Loucy (cell line): Measurements from ENCODE around the gene PDXK.

ENCODE experiments used
- H2AFZ ChIP-seq: fragments of 200-600 bp; sonication (generic); 2 replicates; pipeline ENCODE4 v1.6.0; 2016; ENCODE audit warnings: antibody characterized with exemption, mild to moderate bottlenecking, low read length, moderate library complexity
- H3F3A ChIP-seq: fragments of 200-600 bp; 2 replicates; pipeline ENCODE4 v1.6.0; 2016; ENCODE audit warnings: antibody characterized with exemption, low read depth, mild to moderate bottlenecking
- H3K27me3 ChIP-seq: fragments of 200-600 bp; sonication (generic); 2 replicates; pipeline ENCODE4 v1.6.1; 2014; ENCODE audit warnings: low read length, mild to moderate bottlenecking; ENCODE audit not compliant: insufficient read depth, poor library complexity, severe bottlenecking
- H3K36me3 ChIP-seq: fragments of 200-600 bp; sonication (generic); 2 replicates; pipeline ENCODE4 v1.6.1; 2016; ENCODE audit warnings: low read length; ENCODE audit not compliant: insufficient read depth
- H3K4me1 ChIP-seq: fragments of 200-600 bp; sonication (generic); 2 replicates; pipeline ENCODE4 v1.5.1; 2014; ENCODE audit warnings: low read length, mild to moderate bottlenecking; ENCODE audit not compliant: insufficient read depth, poor library complexity, severe bottlenecking
- H3K4me2 ChIP-seq: fragments of 200-600 bp; sonication (generic); 2 replicates; pipeline ENCODE4 v1.6.0; 2014; ENCODE audit warnings: antibody characterized with exemption, low read length, low read depth, mild to moderate bottlenecking; ENCODE audit not compliant: poor library complexity, severe bottlenecking
- H3K4me3 ChIP-seq: fragments of 200-600 bp; sonication (generic); 2 replicates; pipeline ENCODE4 v1.5.1; 2014; ENCODE audit warnings: low read length, mild to moderate bottlenecking, mixed read lengths; ENCODE audit not compliant: poor library complexity, severe bottlenecking
- H3K79me2 ChIP-seq: fragments of 200-600 bp; sonication (generic); 2 replicates; pipeline ENCODE4 v1.6.1; 2014; ENCODE audit warnings: low read length; ENCODE audit not compliant: insufficient read depth
- H3K9ac ChIP-seq: fragments of 200-600 bp; sonication (generic); 2 replicates; pipeline ENCODE4 v1.6.0; 2014; ENCODE audit warnings: mild to moderate bottlenecking, low read depth, low read length, moderate library complexity; ENCODE audit not compliant: poor library complexity, severe bottlenecking
- H3K9me2 ChIP-seq: fragments of 200-600 bp; sonication (generic); replicated peaks from 2 replicates; pipeline ENCODE4 v1.6.1; 2016; ENCODE audit warnings: low read depth, low read length, mixed read lengths
- H3K9me3 ChIP-seq: fragments of 200-600 bp; sonication (generic); 2 replicates; pipeline ENCODE4 v1.6.1; 2014; ENCODE audit warnings: mild to moderate bottlenecking, antibody characterized with exemption, low read length, low read depth; ENCODE audit not compliant: insufficient read depth
- H4K20me1 ChIP-seq: fragments of 200-600 bp; sonication (generic); 2 replicates; pipeline ENCODE4 v1.6.0; 2014; ENCODE audit warnings: antibody characterized with exemption, low read length, mild to moderate bottlenecking; ENCODE audit not compliant: insufficient read depth, poor library complexity, severe bottlenecking
- EZH2phosphoT487 ChIP-seq: fragments of 200-600 bp; IDR thresholded peaks from 2 replicates; pipeline ENCODE4 v1.6.1; 2018; ENCODE audit warnings: antibody characterized with exemption, mild to moderate bottlenecking, moderate library complexity, borderline replicate concordance
- TF ChIP-seq, protein P1 (sequence below): fragments of 200-600 bp; sonication (generic); conservative IDR thresholded peaks from 2 replicates; pipeline ENCODE4 v1.5.1; 2014; ENCODE audit warnings: mild to moderate bottlenecking, antibody characterized with exemption, low read length

PDXK gene

DNA sequence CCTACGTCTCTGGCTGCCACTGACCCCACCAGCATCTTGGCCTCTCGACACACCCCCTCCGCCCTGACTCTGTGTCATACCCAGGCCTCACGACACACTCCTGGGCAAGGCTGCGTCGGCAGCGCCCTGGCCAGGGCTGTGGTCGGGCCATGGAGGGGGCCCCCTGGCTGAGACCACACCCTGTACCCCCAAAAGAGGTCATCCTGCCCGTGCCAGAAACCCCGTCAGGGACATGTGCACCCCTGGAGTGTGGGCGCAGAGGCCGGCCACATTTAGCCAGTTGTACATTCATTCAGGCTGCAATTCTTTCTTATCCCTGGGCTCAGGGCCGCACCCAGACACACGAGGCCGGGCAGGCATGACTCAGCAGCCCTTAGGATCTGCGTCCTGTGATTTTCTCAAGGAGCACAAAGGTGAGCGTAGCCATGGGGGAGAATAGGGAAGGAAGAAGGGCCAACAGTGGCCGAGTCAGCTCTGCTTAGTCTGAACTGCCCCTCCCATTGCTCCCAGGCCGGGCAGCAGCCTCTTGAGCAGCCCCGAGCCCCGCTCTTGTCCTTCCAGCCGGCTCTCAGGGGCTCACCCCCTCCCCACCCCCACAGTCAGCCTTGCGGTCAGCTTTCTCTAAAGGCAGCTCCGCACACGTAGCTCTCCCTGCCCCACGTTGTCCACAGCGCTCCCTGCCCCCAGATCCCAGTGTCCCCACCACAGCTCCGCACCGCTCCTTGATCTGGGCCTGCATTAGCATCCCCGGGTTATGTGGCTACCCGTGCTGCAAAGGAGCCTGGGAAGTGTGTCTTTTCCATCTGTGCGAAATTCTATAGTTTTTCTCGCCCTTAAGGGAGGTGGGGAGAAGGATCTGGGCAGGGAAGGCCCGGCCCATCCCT is 49.3 kb downstream of the PDXK start:
- no peaks in the 10 kb centered on the region for H3F3A ChIP-seq
- H3K9me2 ChIP-seq, result no peaks in the 10 kb centered on the region
- H3K9ac ChIP-seq, result no peak overlapping the region
- no peaks in the 10 kb centered on the region for H3K4me1 ChIP-seq
- no peaks in the 10 kb centered on the region for H3K9me3 ChIP-seq
- H3K27me3 ChIP-seq, result no peaks in the 10 kb centered on the region
- no peaks in the 10 kb centered on the region for H4K20me1 ChIP-seq
- no peak overlapping the region for H3K4me2 ChIP-seq
- peaks cover 2% of the 10 kb centered on the region; the same call in 1 of the 2 replicates for H3K79me2 ChIP-seq
- no peak overlapping the region for H2AFZ ChIP-seq
- TF ChIP-seq EZH2phosphoT487, result no peak
- TF ChIP-seq, protein P1, sequence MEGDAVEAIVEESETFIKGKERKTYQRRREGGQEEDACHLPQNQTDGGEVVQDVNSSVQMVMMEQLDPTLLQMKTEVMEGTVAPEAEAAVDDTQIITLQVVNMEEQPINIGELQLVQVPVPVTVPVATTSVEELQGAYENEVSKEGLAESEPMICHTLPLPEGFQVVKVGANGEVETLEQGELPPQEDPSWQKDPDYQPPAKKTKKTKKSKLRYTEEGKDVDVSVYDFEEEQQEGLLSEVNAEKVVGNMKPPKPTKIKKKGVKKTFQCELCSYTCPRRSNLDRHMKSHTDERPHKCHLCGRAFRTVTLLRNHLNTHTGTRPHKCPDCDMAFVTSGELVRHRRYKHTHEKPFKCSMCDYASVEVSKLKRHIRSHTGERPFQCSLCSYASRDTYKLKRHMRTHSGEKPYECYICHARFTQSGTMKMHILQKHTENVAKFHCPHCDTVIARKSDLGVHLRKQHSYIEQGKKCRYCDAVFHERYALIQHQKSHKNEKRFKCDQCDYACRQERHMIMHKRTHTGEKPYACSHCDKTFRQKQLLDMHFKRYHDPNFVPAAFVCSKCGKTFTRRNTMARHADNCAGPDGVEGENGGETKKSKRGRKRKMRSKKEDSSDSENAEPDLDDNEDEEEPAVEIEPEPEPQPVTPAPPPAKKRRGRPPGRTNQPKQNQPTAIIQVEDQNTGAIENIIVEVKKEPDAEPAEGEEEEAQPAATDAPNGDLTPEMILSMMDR, result no peak
- peaks cover 5% of the 10 kb centered on the region; the same call in 1 of the 2 replicates for H3K36me3 ChIP-seq
- H3K4me3 ChIP-seq, result no peak overlapping the region

DNA sequence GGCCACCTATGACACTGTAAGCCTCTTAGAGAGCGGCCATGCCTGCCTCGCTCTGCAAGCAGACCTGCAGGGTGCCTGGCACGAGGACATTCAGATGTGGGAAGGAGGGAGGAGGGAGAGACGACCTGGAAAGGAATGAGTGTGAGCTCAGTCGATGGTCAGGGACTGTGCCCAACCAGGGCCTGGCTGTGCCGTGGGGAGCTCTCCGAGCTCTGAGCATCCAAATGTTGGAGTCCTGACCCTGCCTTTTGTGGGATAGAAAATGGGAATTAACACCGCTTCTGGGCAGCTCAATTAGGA is 49.9 kb downstream of the PDXK start:
- no peak overlapping the region for H2AFZ ChIP-seq
- no peaks in the 10 kb centered on the region for H3F3A ChIP-seq
- no peak overlapping the region for H3K4me3 ChIP-seq
- H3K9me3 ChIP-seq, result no peaks in the 10 kb centered on the region
- H3K79me2 ChIP-seq, result peaks cover 6% of the 10 kb centered on the region; the same call in 1 of the 2 replicates
- no peaks in the 10 kb centered on the region for H3K9me2 ChIP-seq
- H3K36me3 ChIP-seq, result peaks cover 11% of the 10 kb centered on the region; the same call in 1 of the 2 replicates
- no peaks in the 10 kb centered on the region for H4K20me1 ChIP-seq
- TF ChIP-seq, protein P1, result no peak
- TF ChIP-seq EZH2phosphoT487, result no peak
- H3K9ac ChIP-seq, result no peak overlapping the region
- H3K4me1 ChIP-seq, result no peaks in the 10 kb centered on the region
- H3K27me3 ChIP-seq, result no peaks in the 10 kb centered on the region
- no peak overlapping the region for H3K4me2 ChIP-seq

DNA sequence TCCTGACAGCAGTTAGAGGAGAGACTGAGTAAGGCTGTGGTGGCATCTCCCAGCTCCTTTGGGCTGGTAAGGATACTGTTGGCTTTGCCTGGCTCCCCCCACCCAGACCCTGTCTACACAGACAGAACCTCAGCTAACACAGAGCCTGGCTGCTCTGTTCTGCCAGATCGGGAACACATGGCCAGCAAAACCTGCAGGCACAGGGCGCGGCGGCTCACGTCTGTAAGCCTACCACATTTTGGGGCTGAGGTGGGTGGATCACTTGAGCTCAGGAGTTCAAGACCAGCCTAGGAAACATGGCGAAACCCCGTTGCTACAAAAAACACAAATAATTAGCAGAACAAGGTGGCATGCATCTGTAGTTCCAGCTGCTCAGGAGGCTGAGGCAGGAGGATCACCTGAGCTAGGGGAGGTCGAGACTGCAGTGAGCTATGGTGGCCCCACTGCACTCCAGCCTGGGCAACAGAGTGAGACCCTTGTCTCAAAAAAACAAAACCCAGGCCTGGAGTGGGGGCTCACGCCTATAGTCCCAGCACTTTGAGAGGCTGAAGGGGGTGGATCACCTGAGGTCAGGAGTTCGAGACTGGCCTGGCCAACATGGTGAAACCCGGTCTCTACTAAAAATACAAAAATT is 50.5 kb downstream of the PDXK start:
- Histone ChIP-seq H3K36me3 (peaks cover 11% of the 10 kb centered on the region; the same call in 1 of the 2 replicates), H3K4me3 (no peak overlapping the region), H4K20me1 (peaks cover 6% of the 10 kb centered on the region), H3K9me3 (no peaks in the 10 kb centered on the region), H3K27me3 (no peaks in the 10 kb centered on the region), H2AFZ (no peak overlapping the region), H3K79me2 (peaks cover 9% of the 10 kb centered on the region; the same call in 1 of the 2 replicates), H3F3A (no peaks in the 10 kb centered on the region), H3K9ac (no peak overlapping the region), H3K9me2 (no peaks in the 10 kb centered on the region), H3K4me1 (no peaks in the 10 kb centered on the region), H3K4me2 (no peak overlapping the region)
- TF ChIP-seq, protein P1, result no peak
- TF ChIP-seq EZH2phosphoT487, result no peak
